Caco-2 (cell line): ENCODE data around the gene TTC39B. TPM values are rescaled to one million over a fixed set of nuclear protein-coding genes. Genes with fewer than 3 reads are reported as not detected.

Experiments used
- BruUV-seq: library from RNA; stranded (reverse); fragments of 400-500 nt; replicated peaks from 2 replicates; lab custom pipeline; 2021; lab: Mats Ljungman, UMichigan
- CTCF ChIA-PET: fragments of 300-600 bp; sonication (Branson Sonifier 250); formaldehyde crosslinking; loops from one replicate; lab custom pipeline; 2022; ENCODE audit warnings: antibody characterized with exemption; lab: Charles Lee
- POLR2A ChIA-PET: fragments of 300-600 bp; sonication (Branson Sonifier 250); formaldehyde crosslinking; loops from one replicate; lab custom pipeline; 2022; ENCODE audit warnings: antibody characterized with exemption; lab: Charles Lee
- DNase-seq, 2 experiments: peaks; one replicate each; pipeline versions ENCODE4 v3.0.0 to v3.0.0-alpha.2; 2020 to 2022
- H3K27me3 ChIP-seq: replicated peaks from 2 replicates; pipeline ENCODE4 v1.6.0; 2011; ENCODE audit warnings: low read length; ENCODE audit not compliant: control insufficient read depth, insufficient read depth
- H3K36me3 ChIP-seq: 2 replicates; pipeline ENCODE4 v1.5.1; 2011; ENCODE audit warnings: low read length; ENCODE audit not compliant: control insufficient read depth, insufficient read depth
- H3K4me1 ChIP-seq: fragments of 250-450 bp; sonication (Bioruptor Pico); 2 replicates; pipeline ENCODE4 v1.5.1; 2020; ENCODE audit warnings: mild to moderate bottlenecking
- H3K4me3 ChIP-seq: 2 replicates; pipeline ENCODE4 v1.5.1; 2011; ENCODE audit warnings: low read depth, mild to moderate bottlenecking, control low read depth, low read length
- H3K9me3 ChIP-seq: fragments of 250-450 bp; sonication (Bioruptor Pico); 2 replicates; pipeline ENCODE4 v1.5.1; 2020; ENCODE audit warnings: mild to moderate bottlenecking, moderate library complexity
- H3K27ac Mint-ChIP-seq: one replicate; pipeline ENCODE4 v1.8.0; 2022; ENCODE audit warnings: mixed read lengths; ENCODE audit not compliant: unreplicated experiment
- H3K27me3 Mint-ChIP-seq: one replicate; pipeline ENCODE4 v1.8.0; 2022; ENCODE audit warnings: mixed read lengths; ENCODE audit not compliant: insufficient read depth, unreplicated experiment
- H3K36me3 Mint-ChIP-seq: one replicate; pipeline ENCODE4 v1.8.0; 2022; ENCODE audit warnings: mild to moderate bottlenecking, mixed read lengths; ENCODE audit not compliant: insufficient read depth, unreplicated experiment
- H3K4me1 Mint-ChIP-seq: one replicate; pipeline ENCODE4 v1.8.0; 2022; ENCODE audit warnings: low read depth, mixed read lengths; ENCODE audit not compliant: unreplicated experiment
- H3K4me3 Mint-ChIP-seq: one replicate; pipeline ENCODE4 v1.8.0; 2022; ENCODE audit warnings: mild to moderate bottlenecking, moderate library complexity, mixed read lengths; ENCODE audit not compliant: unreplicated experiment
- H3K9me3 Mint-ChIP-seq: one replicate; pipeline ENCODE4 v1.8.0; 2022; ENCODE audit warnings: mixed read lengths; ENCODE audit not compliant: unreplicated experiment
- CTCF ChIP-seq, 2 experiments: fragments of 200-600 bp in 1 of 2; IDR thresholded peaks; 1 replicate in 1 of 2; 2 replicates in 1 of 2; pipeline versions ENCODE4 v1.5.1 to v1.8.0; 2011 to 2022; ENCODE audit warnings: antibody characterized with exemption in 1 of 2, control low read depth in 1 of 2, inconsistent platforms in 1 of 2, low read depth in 1 of 2, low read length in 1 of 2, mild to moderate bottlenecking in 1 of 2, moderate library complexity in 1 of 2; ENCODE audit not compliant: insufficient read depth in 1 of 2, severe bottlenecking in 1 of 2, unreplicated experiment in 1 of 2
- intact Hi-C: fragments of 100-400 bp; cut with micrococcal nuclease; formaldehyde crosslinking; loops from one replicate; pipeline ENCODE4 v1.10.0; 2022; ENCODE audit not compliant: unreplicated experiment
- total RNA-seq: library from RNA; stranded (reverse); gene quantifications from 2 replicates; pipeline ENCODE4 v1.2.3, GENCODE V29; 2022

Gene TTC39B
- total RNA-seq, 1 experiment from 2014 or later, result 6.9 TPM

DNA sequence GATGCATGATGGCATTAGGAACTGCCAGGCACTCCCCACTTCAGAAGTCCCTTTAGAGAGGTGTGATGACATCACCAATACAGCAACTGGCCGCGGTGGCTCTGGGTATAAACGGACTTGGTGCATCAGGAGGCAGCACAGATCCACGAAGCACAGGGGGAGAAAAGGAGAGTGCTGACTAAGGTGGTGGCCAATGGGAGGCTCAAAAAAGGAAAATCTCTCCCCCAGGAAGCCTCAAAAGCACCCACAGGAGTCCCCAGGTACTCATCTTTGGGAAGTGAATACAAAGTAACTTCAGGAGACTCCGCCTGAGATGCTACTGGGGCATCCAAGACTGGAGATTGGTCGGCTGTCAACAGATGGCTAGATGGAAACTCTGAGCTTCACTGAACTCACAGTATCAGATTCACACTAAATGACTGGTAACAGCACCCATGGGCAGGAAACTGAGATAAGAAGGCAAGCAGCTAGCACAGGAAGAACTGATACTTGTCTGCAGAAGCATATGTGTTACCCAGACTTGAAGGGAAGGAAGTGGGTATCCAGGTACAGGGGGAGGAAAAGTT lies 7.6 kb downstream of the TTC39B start:
- Mint-ChIP-seq H3K27ac (no peak overlapping the region), H3K27me3 (no peaks in the 10 kb centered on the region), H3K4me3 (no peak overlapping the region), H3K9me3 (peaks cover 9% of the 10 kb centered on the region), H3K36me3 (peaks cover 6% of the 10 kb centered on the region), H3K4me1 (no peaks in the 10 kb centered on the region)
- Histone ChIP-seq H3K4me3 (no peak overlapping the region), H3K36me3 (no peaks in the 10 kb centered on the region), H3K27me3 (no peaks in the 10 kb centered on the region), H3K4me1 (no peaks in the 10 kb centered on the region; the same call in 1 of the 2 replicates), H3K9me3 (no peaks in the 10 kb centered on the region)
- intact Hi-C loops, result no loop called here
- no peak for DNase-seq
- no peak for TF ChIP-seq CTCF (IDR thresholded peaks at IDR 0.05; ENCODE audit: insufficient read depth in 1 of 2, low read depth in 1 of 2, low read length in 1 of 2, severe bottlenecking in 1 of 2, unreplicated experiment in 1 of 2)
- ChIA-PET POLR2A (no interaction called here), CTCF (no interaction called here)
- no TSS peak for BruUV-seq

- peaks cover 6% of the 10 kb centered on the region for H3K36me3 Mint-ChIP-seq
- intact Hi-C loops, result no loop called here
- Histone ChIP-seq H3K4me1 (no peaks in the 10 kb centered on the region; the same call in 1 of the 2 replicates), H3K27me3 (no peaks in the 10 kb centered on the region), H3K36me3 (no peaks in the 10 kb centered on the region), H3K4me3 (no peak overlapping the region), H3K9me3 (no peaks in the 10 kb centered on the region)
- BruUV-seq, result no TSS peak
- POLR2A ChIA-PET, result no interaction called here
- CTCF ChIA-PET, result no interaction called here
- no peak for TF ChIP-seq CTCF (IDR thresholded peaks at IDR 0.05; ENCODE audit: insufficient read depth in 1 of 2, low read depth in 1 of 2, low read length in 1 of 2, severe bottlenecking in 1 of 2, unreplicated experiment in 1 of 2)
- no peak overlapping the region for H3K27ac Mint-ChIP-seq
- H3K9me3 Mint-ChIP-seq, result peaks cover 9% of the 10 kb centered on the region
- no peak overlapping the region for H3K4me3 Mint-ChIP-seq
- no peak for DNase-seq
- no peaks in the 10 kb centered on the region for H3K4me1 Mint-ChIP-seq
- no peaks in the 10 kb centered on the region for H3K27me3 Mint-ChIP-seq
These were observed 8.7 kb downstream of the TTC39B start for GRCh38 chr9:15298362-15298761.

DNA sequence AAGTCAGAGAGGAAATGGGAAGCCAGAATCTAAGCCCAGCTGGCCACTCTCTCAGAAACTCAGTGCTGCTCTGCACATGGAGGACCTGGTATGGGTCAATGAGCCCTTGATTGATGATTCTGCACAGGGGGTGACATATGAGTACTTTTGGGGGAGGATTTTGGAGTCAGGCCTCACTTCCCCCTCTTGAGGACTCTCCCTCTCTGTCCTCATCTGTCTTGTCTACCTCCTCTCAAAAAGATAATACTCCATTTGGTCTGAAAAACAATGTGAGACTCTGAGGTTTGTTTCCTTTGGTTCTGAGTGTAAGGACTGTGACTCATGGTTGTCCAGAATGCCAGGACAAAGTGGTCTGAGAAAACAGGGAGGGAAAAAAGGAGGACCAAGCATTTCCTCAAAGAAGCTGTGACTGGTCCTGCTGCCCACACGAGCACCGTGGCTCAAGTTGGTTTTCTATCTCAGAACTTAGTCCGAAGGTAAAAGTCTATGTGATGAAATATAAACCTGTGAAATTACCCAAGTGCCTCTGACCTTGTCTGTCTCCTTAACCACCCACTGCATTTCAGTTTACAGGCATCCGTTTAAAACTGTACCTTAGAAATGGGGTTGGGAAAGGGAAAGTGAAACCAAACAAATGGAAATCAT lies 11.1 kb downstream of the TTC39B start:
- BruUV-seq, result no TSS peak

More for the DNA sequence above, 11.1 kb downstream of the TTC39B start:
- Mint-ChIP-seq H3K4me3 (no peak overlapping the region), H3K27ac (no peak overlapping the region), H3K36me3 (peaks cover 2% of the 10 kb centered on the region), H3K4me1 (no peaks in the 10 kb centered on the region), H3K9me3 (peaks cover 11% of the 10 kb centered on the region), H3K27me3 (no peaks in the 10 kb centered on the region)
- DNase-seq, result no peak
- Histone ChIP-seq H3K9me3 (no peaks in the 10 kb centered on the region), H3K4me3 (no peak overlapping the region), H3K27me3 (no peaks in the 10 kb centered on the region), H3K4me1 (no peaks in the 10 kb centered on the region; the same call in 1 of the 2 replicates), H3K36me3 (no peaks in the 10 kb centered on the region)
- TF ChIP-seq CTCF (IDR thresholded peaks at IDR 0.05; ENCODE audit: insufficient read depth in 1 of 2, low read depth in 1 of 2, low read length in 1 of 2, severe bottlenecking in 1 of 2, unreplicated experiment in 1 of 2), result no peak
- intact Hi-C loops, result no loop called here
- POLR2A ChIA-PET, result no interaction called here
- CTCF ChIA-PET, result no interaction called here
